HEK293 (cell line): ENCODE data around the gene PRR19.
A peak's percentile ranks its signal among the peaks of the same experiment; 100 is the strongest.

Experiments used
- GLIS2 ChIP-seq: fragments of 450-650 bp; formaldehyde crosslinking; IDR thresholded peaks from 2 replicates; pipeline ENCODE4 v1.5.1; 2016; ENCODE audit warnings: missing biosample characterization, missing genetic modification characterization
- HIC1 ChIP-seq: fragments of 450-650 bp; formaldehyde crosslinking; IDR thresholded peaks from 2 replicates; pipeline ENCODE4 v1.5.1; 2016; ENCODE audit warnings: missing biosample characterization, missing genetic modification characterization
- PBX3 ChIP-seq: sonication (generic); formaldehyde crosslinking; IDR thresholded peaks from 2 replicates; pipeline ENCODE4 v1.8.1; 2022; ENCODE audit warnings: mild to moderate bottlenecking, moderate library complexity, missing genetic modification reagents
- PRDM1 ChIP-seq: fragments of 450-650 bp; formaldehyde crosslinking; IDR thresholded peaks from 2 replicates; pipeline ENCODE4; 2016; ENCODE audit warnings: missing biosample characterization, missing genetic modification characterization
- TCF7L2 ChIP-seq: IDR thresholded peaks from 2 replicates; pipeline ENCODE4 v1.6.1; 2011; ENCODE audit warnings: low read depth, mild to moderate bottlenecking, inconsistent platforms, low read length, moderate library complexity, borderline replicate concordance
- YY2 ChIP-seq: fragments of 450-650 bp; formaldehyde crosslinking; IDR thresholded peaks from 2 replicates; pipeline ENCODE4 v1.5.1; 2016; ENCODE audit warnings: missing biosample characterization, missing genetic modification characterization
- ZBTB10 ChIP-seq: fragments of 450-650 bp; formaldehyde crosslinking; IDR thresholded peaks from 2 replicates; pipeline ENCODE4 v1.5.1; 2016; ENCODE audit warnings: missing biosample characterization, missing genetic modification characterization
- ZBTB21 ChIP-seq: fragments of 450-650 bp; formaldehyde crosslinking; IDR thresholded peaks from 2 replicates; pipeline ENCODE4 v1.5.1; 2017; ENCODE audit warnings: missing biosample characterization, missing genetic modification characterization
- ZFP37 ChIP-seq: fragments of 450-650 bp; formaldehyde crosslinking; IDR thresholded peaks from 2 replicates; pipeline ENCODE4 v1.5.1; 2016; ENCODE audit warnings: missing biosample characterization, missing genetic modification characterization
- ZFP41 ChIP-seq: fragments of 450-650 bp; formaldehyde crosslinking; IDR thresholded peaks from 2 replicates; pipeline ENCODE4 v1.5.1; 2016; ENCODE audit warnings: missing biosample characterization, missing genetic modification characterization, borderline replicate concordance
- ZNF132 ChIP-seq: fragments of 450-650 bp; formaldehyde crosslinking; IDR thresholded peaks from 2 replicates; pipeline ENCODE4 v1.5.1; 2017; ENCODE audit warnings: missing biosample characterization, missing genetic modification characterization, borderline replicate concordance
- ZNF174 ChIP-seq: fragments of 450-650 bp; formaldehyde crosslinking; IDR thresholded peaks from 2 replicates; pipeline ENCODE4 v1.5.0; 2017; ENCODE audit warnings: missing biosample characterization, mild to moderate bottlenecking, missing genetic modification characterization
- ZNF211 ChIP-seq: fragments of 450-650 bp; formaldehyde crosslinking; IDR thresholded peaks from 2 replicates; pipeline ENCODE4 v1.5.1; 2016; ENCODE audit warnings: low read depth, missing biosample characterization, missing genetic modification characterization
- ZNF354C ChIP-seq: fragments of 450-650 bp; formaldehyde crosslinking; IDR thresholded peaks from 2 replicates; pipeline ENCODE4 v1.5.1; 2016; ENCODE audit warnings: missing biosample characterization, missing genetic modification characterization, low read depth, borderline replicate concordance
- ZNF362 ChIP-seq: fragments of 450-650 bp; formaldehyde crosslinking; IDR thresholded peaks from 2 replicates; pipeline ENCODE4 v1.5.1; 2016; ENCODE audit warnings: missing biosample characterization, missing genetic modification characterization
- ZNF404 ChIP-seq: fragments of 450-650 bp; formaldehyde crosslinking; IDR thresholded peaks from 2 replicates; pipeline ENCODE4 v1.5.1; 2017; ENCODE audit warnings: missing biosample characterization, missing genetic modification characterization
- ZNF518A ChIP-seq: fragments of 450-650 bp; formaldehyde crosslinking; conservative IDR thresholded peaks from 2 replicates; pipeline ENCODE4 v1.5.1; 2016; ENCODE audit warnings: low read depth, missing biosample characterization, missing genetic modification characterization
- ZNF530 ChIP-seq: fragments of 450-650 bp; formaldehyde crosslinking; IDR thresholded peaks from 2 replicates; pipeline ENCODE4 v1.5.1; 2016; ENCODE audit warnings: low read depth, missing biosample characterization, missing genetic modification characterization
- ZNF544 ChIP-seq: fragments of 450-650 bp; formaldehyde crosslinking; IDR thresholded peaks from 2 replicates; pipeline ENCODE4 v1.5.0; 2017; ENCODE audit warnings: missing biosample characterization, missing genetic modification characterization
- ZNF560 ChIP-seq: fragments of 450-650 bp; formaldehyde crosslinking; IDR thresholded peaks from 2 replicates; pipeline ENCODE4 v1.5.1; 2017; ENCODE audit warnings: missing biosample characterization, missing genetic modification characterization, borderline replicate concordance
- ZNF610 ChIP-seq: fragments of 450-650 bp; formaldehyde crosslinking; IDR thresholded peaks from 2 replicates; pipeline ENCODE4 v1.5.1; 2016; ENCODE audit warnings: missing biosample characterization, missing genetic modification characterization, borderline replicate concordance
- ZNF654 ChIP-seq: fragments of 450-650 bp; formaldehyde crosslinking; IDR thresholded peaks from 2 replicates; pipeline ENCODE4 v1.5.1; 2016; ENCODE audit warnings: low read depth, missing biosample characterization, missing genetic modification characterization
- ZNF701 ChIP-seq: fragments of 450-650 bp; formaldehyde crosslinking; IDR thresholded peaks from 2 replicates; pipeline ENCODE4 v1.5.1; 2016; ENCODE audit warnings: missing biosample characterization, missing genetic modification characterization
- ZNF747 ChIP-seq: fragments of 450-650 bp; formaldehyde crosslinking; IDR thresholded peaks from 2 replicates; pipeline ENCODE4 v1.5.1; 2016; ENCODE audit warnings: missing biosample characterization, missing genetic modification characterization
- ZNF776 ChIP-seq: fragments of 450-650 bp; formaldehyde crosslinking; IDR thresholded peaks from 2 replicates; pipeline ENCODE4 v1.5.0; 2017; ENCODE audit warnings: missing biosample characterization, missing genetic modification characterization, borderline replicate concordance
- ZNF777 ChIP-seq: fragments of 450-650 bp; formaldehyde crosslinking; IDR thresholded peaks from 2 replicates; pipeline ENCODE4 v1.5.1; 2017; ENCODE audit warnings: missing biosample characterization, missing genetic modification characterization, borderline replicate concordance
- ZSCAN16 ChIP-seq: fragments of 450-650 bp; formaldehyde crosslinking; IDR thresholded peaks from 2 replicates; pipeline ENCODE4 v1.5.1; 2016; ENCODE audit warnings: missing biosample characterization, missing genetic modification characterization

The PRR19 gene

GRCh38 chr19:42253245-42254088 is 48.5 kb upstream of the PRR19 start (continued):
- TF ChIP-seq ZBTB10 (tag by site-specific recombination), result peak; percentile 83
- TF ChIP-seq ZNF132 (tag by site-specific recombination), result no peak
- TF ChIP-seq ZNF747 (tag by site-specific recombination), result no peak
- no peak for TF ChIP-seq ZNF544 (tag by site-specific recombination)
- no peak for TF ChIP-seq PRDM1 (tag by site-specific recombination)
- peak; percentile 68 for TF ChIP-seq HIC1 (tag by site-specific recombination)
- TF ChIP-seq YY2 (tag by site-specific recombination), result peak; percentile 57; the same call in 1 of the 2 replicates
- 0 out of 2 replicates have a peak, but pooled peaks have one; percentile 10 for TF ChIP-seq ZBTB21 (tag by site-specific recombination)
- no peak for TF ChIP-seq ZFP41
- TF ChIP-seq TCF7L2, result no peak
- no peak; the same call in 1 of the 2 replicates for TF ChIP-seq ZFP37 (tag by site-specific recombination)
- TF ChIP-seq ZNF560 (tag by site-specific recombination), result no peak
- no peak for TF ChIP-seq ZNF518A (tag by site-specific recombination)
- no peak for TF ChIP-seq ZNF362 (tag by site-specific recombination)
- no peak for TF ChIP-seq ZSCAN16 (tag by site-specific recombination)
- TF ChIP-seq ZNF654 (tag by site-specific recombination), result no peak
- no peak for TF ChIP-seq ZNF354C (tag by site-specific recombination)
- TF ChIP-seq ZNF777 (tag by site-specific recombination), result 0 out of 2 replicates have a peak, but pooled peaks have one; percentile 25
- TF ChIP-seq ZNF211 (tag by site-specific recombination), result no peak
- TF ChIP-seq GLIS2 (tag by site-specific recombination), result peak; percentile 93
- no peak for TF ChIP-seq ZNF701 (tag by site-specific recombination)
- TF ChIP-seq ZNF404 (tag by site-specific recombination), result no peak
- TF ChIP-seq ZNF776, result no peak
- no peak for TF ChIP-seq ZNF174 (tag by site-specific recombination)
- TF ChIP-seq PBX3 (CRISPR knock-in tag), result no peak
- peak; percentile 82 for TF ChIP-seq ZNF610 (tag by site-specific recombination)
- TF ChIP-seq ZNF530 (tag by site-specific recombination), result no peak
